Measurements from ENCODE around the gene CCSER2. TPM values are rescaled to one million over a fixed set of nuclear protein-coding genes. Genes with fewer than 3 reads are reported as not detected.
"Not testable (repeated sequence)": the region's sequence is repeated elsewhere in the genome, so short reads cannot be mapped to it uniquely, and the experiment has no call there.

Gene CCSER2
- total RNA-seq, 1 experiment from 2014 or later, result 23.1 TPM

- CTCF ChIA-PET, result no interaction called here
- no TSS peak for BruUV-seq (replicated peaks)
- intact Hi-C loops (cut with micrococcal nuclease; ENCODE audit: unreplicated experiment), result no loop called here
- Mint-ChIP-seq H3K27ac (ENCODE audit: unreplicated experiment) (no peak overlapping the region), H3K36me3 (ENCODE audit: insufficient read depth, unreplicated experiment) (peaks cover 5% of the 10 kb centered on the region), H3K27me3 (ENCODE audit: insufficient read depth, unreplicated experiment) (no peaks in the 10 kb centered on the region), H3K4me3 (ENCODE audit: unreplicated experiment) (no peak overlapping the region), H3K9me3 (ENCODE audit: unreplicated experiment) (peaks cover 17% of the 10 kb centered on the region), H3K4me1 (ENCODE audit: low read depth, unreplicated experiment) (peaks cover 3% of the 10 kb centered on the region)
- POLR2A ChIA-PET, result no interaction called here
- 0 out of 2 replicates have a peak, but pooled peaks cover 3% of the 10 kb centered on the region for H3K4me1 ChIP-seq
- TF ChIP-seq CTCF (IDR thresholded peaks at IDR 0.05; ENCODE audit: insufficient read depth in 1 of 2, low read depth in 1 of 2, low read length in 1 of 2, severe bottlenecking in 1 of 2, unreplicated experiment in 1 of 2), result no peak
- no peak for DNase-seq
- H3K4me3 ChIP-seq (ENCODE audit: low read depth, low read length), result no peak overlapping the region
- H3K36me3 ChIP-seq (ENCODE audit: control insufficient read depth, insufficient read depth, low read length), result no peaks in the 10 kb centered on the region
- H3K9me3 ChIP-seq, result no peaks in the 10 kb centered on the region
- H3K27me3 ChIP-seq (replicated peaks; ENCODE audit: control insufficient read depth, insufficient read depth, low read length), result no peaks in the 10 kb centered on the region; the same call in 1 of the 2 replicates
Observed at GRCh38 chr10:84406561-84406960, 78.2 kb downstream of the CCSER2 start.

GRCh38 chr10:84407388-84408049, 79.1 kb downstream of the CCSER2 start:
- POLR2A ChIA-PET, result no interaction called here

GRCh38 chr10:84412482-84412881, 84.1 kb downstream of the CCSER2 start:
- DNase-seq, result no peak
- peaks cover 54% of the 10 kb centered on the region for H3K9me3 Mint-ChIP-seq (ENCODE audit: unreplicated experiment)
- TF ChIP-seq CTCF (IDR thresholded peaks at IDR 0.05; ENCODE audit: insufficient read depth in 1 of 2, low read depth in 1 of 2, low read length in 1 of 2, severe bottlenecking in 1 of 2, unreplicated experiment in 1 of 2), result no peak
- Histone ChIP-seq H3K36me3 (ENCODE audit: control insufficient read depth, insufficient read depth, low read length) (0 out of 2 replicates have a peak, but pooled peaks cover 2% of the 10 kb centered on the region), H3K9me3 (no peaks in the 10 kb centered on the region; the same call in 1 of the 2 replicates), H3K4me3 (ENCODE audit: low read depth, low read length) (no peak overlapping the region), H3K27me3 (replicated peaks; ENCODE audit: control insufficient read depth, insufficient read depth, low read length) (no peaks in the 10 kb centered on the region; the same call in 1 of the 2 replicates), H3K4me1 (peaks cover 4% of the 10 kb centered on the region; the same call in 1 of the 2 replicates)
- peaks cover 19% of the 10 kb centered on the region for H3K36me3 Mint-ChIP-seq (ENCODE audit: insufficient read depth, unreplicated experiment)
- H3K4me3 Mint-ChIP-seq (ENCODE audit: unreplicated experiment), result no peak overlapping the region
- ChIA-PET CTCF (interaction anchor here (0.7 kb wide), 1 partner anchor 175 kb away, joined by 3 read pairs; no protein-coding TSS in a partner anchor), POLR2A (no interaction called here)
- peaks cover 7% of the 10 kb centered on the region for H3K4me1 Mint-ChIP-seq (ENCODE audit: low read depth, unreplicated experiment)
- no peaks in the 10 kb centered on the region for H3K27me3 Mint-ChIP-seq (ENCODE audit: insufficient read depth, unreplicated experiment)
- intact Hi-C loops (cut with micrococcal nuclease; ENCODE audit: unreplicated experiment), result no loop called here
- BruUV-seq (replicated peaks), result no TSS peak
- H3K27ac Mint-ChIP-seq (ENCODE audit: unreplicated experiment), result no peak overlapping the region

More at GRCh38 chr10:84407388-84408049, 79.1 kb downstream of the CCSER2 start:
- TF ChIP-seq CTCF (IDR thresholded peaks at IDR 0.05; ENCODE audit: insufficient read depth in 1 of 2, low read depth in 1 of 2, low read length in 1 of 2, severe bottlenecking in 1 of 2, unreplicated experiment in 1 of 2), result no peak
- Mint-ChIP-seq H3K9me3 (ENCODE audit: unreplicated experiment) (peaks cover 27% of the 10 kb centered on the region), H3K4me3 (ENCODE audit: unreplicated experiment) (no peak overlapping the region), H3K27me3 (ENCODE audit: insufficient read depth, unreplicated experiment) (no peaks in the 10 kb centered on the region), H3K27ac (ENCODE audit: unreplicated experiment) (no peak overlapping the region), H3K4me1 (ENCODE audit: low read depth, unreplicated experiment) (peaks cover 7% of the 10 kb centered on the region), H3K36me3 (ENCODE audit: insufficient read depth, unreplicated experiment) (peaks cover 11% of the 10 kb centered on the region)
- intact Hi-C loops (cut with micrococcal nuclease; ENCODE audit: unreplicated experiment), result no loop called here
- H3K27me3 ChIP-seq (replicated peaks; ENCODE audit: control insufficient read depth, insufficient read depth, low read length), result no peaks in the 10 kb centered on the region; the same call in 1 of the 2 replicates
- no peak overlapping the region for H3K4me3 ChIP-seq (ENCODE audit: low read depth, low read length)
- H3K9me3 ChIP-seq, result no peaks in the 10 kb centered on the region
- BruUV-seq (replicated peaks), result no TSS peak
- DNase-seq, result no peak
- H3K36me3 ChIP-seq (ENCODE audit: control insufficient read depth, insufficient read depth, low read length), result no peaks in the 10 kb centered on the region
- 0 out of 2 replicates have a peak, but pooled peaks cover 4% of the 10 kb centered on the region for H3K4me1 ChIP-seq
- CTCF ChIA-PET, result no interaction called here

- not testable (repeated sequence) for H3K4me3 Mint-ChIP-seq (ENCODE audit: unreplicated experiment); DNase-seq
Observed at GRCh38 chr10:84414110-84414509, 85.7 kb downstream of the CCSER2 start.

More at GRCh38 chr10:84414110-84414509, 85.7 kb downstream of the CCSER2 start:
- H3K27ac Mint-ChIP-seq (ENCODE audit: unreplicated experiment); BruUV-seq (replicated peaks); H3K9me3 ChIP-seq; intact Hi-C loops (cut with micrococcal nuclease; ENCODE audit: unreplicated experiment); H3K27me3 Mint-ChIP-seq (ENCODE audit: insufficient read depth, unreplicated experiment); POLR2A ChIA-PET; H3K27me3 ChIP-seq (replicated peaks; ENCODE audit: control insufficient read depth, insufficient read depth, low read length); H3K4me3 ChIP-seq (ENCODE audit: low read depth, low read length); CTCF ChIA-PET; H3K36me3 ChIP-seq (ENCODE audit: control insufficient read depth, insufficient read depth, low read length); H3K4me1 ChIP-seq; H3K4me1 Mint-ChIP-seq (ENCODE audit: low read depth, unreplicated experiment): not testable (repeated sequence)
- peaks cover 19% of the 10 kb centered on the region for H3K36me3 Mint-ChIP-seq (ENCODE audit: insufficient read depth, unreplicated experiment)
- H3K9me3 Mint-ChIP-seq (ENCODE audit: unreplicated experiment), result peaks cover 54% of the 10 kb centered on the region
